GM18517 (cell line): ENCODE data around the gene LYPD5.

ENCODE experiments used
- ATAC-seq: cut with Tn5 transposase; IDR thresholded peaks from one replicate; pipeline ENCODE4 v1.9.1; 2021; ENCODE audit warnings: mild to moderate bottlenecking, moderate library complexity; ENCODE audit not compliant: unreplicated experiment

The LYPD5 gene

DNA sequence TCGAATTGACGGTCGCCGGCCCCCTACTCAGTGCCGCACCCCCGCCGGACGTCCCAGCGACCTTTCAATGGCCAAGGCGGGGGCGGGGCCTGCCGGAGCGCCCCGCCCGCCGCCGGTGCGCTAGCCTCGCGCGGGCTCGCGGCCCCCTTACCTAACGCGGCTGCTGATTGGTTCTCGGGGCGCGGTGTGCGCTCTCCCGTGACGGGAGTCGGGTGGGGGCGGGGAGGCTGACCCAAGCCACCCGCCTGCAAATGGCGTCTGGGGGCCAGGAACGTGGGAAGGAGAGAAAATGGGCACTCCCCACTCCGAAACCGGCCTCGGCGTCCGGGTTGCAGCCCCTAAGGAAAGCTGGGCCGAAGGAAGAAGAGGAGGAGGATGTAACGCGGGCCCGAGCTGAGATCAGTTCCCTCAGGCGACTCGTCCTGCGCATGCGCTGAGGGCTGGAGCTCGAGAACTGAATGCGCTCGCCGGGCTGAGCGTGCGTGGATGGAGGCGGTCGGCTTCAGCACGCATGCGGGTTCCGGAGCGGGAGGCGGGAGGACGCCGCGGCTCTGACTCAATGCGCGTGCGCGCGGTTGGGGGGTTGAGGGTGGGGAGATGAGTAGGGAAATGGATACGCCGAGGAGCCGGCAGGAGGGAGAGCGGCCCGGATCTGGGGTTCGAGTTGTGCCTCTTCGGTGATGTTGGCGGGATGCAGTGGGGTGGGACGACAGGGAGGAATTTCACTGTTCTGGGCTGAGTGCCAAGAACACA lies 47.6 kb downstream of the LYPD5 start, which contains the start of gene SMG9:
Gene SMG9 (minus strand): TSS at position 460 of the 753 bp plus-strand sequence. CDS start 4,221 bp downstream, outside the sequence.
- ATAC-seq: peak; percentile 45

- ATAC-seq: no peak
These were observed 48.1 kb downstream of the LYPD5 start for GRCh38 chr19:43754253-43754502.

DNA sequence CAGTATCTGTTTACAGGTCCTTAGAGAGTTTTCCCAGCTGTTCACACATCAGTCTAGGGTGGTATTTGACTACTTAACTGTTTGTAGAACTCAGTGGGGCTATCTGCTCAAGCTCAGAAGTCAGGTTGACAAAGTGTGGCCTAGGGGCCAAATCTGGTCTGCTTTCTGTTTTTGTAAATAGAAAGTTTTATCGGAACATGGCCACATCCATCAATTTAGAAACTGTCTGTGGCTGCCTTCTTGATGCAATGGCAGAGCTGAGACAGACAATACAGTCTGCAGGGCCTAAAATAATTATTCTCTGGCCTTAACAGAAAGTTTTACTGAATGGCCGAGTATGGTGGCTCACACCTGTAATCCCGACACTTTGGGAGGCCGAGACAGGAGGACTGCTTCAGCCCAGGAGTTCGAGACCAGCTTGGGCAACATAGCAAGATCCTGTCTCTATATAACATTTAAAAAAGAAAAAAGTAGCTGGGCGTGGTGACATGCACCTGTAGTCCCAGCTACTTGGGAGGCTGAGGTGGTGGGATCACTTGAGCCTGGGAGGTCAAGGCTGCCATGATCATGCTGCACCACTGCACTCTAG lies 49.9 kb downstream of the LYPD5 start:
- ATAC-seq: no peak

- no peak for ATAC-seq
These were observed 50.6 kb downstream of the LYPD5 start for GRCh38 chr19:43751466-43752220.

GRCh38 chr19:43749898-43750297 lies 52.3 kb downstream of the LYPD5 start:
- ATAC-seq: no peak

DNA sequence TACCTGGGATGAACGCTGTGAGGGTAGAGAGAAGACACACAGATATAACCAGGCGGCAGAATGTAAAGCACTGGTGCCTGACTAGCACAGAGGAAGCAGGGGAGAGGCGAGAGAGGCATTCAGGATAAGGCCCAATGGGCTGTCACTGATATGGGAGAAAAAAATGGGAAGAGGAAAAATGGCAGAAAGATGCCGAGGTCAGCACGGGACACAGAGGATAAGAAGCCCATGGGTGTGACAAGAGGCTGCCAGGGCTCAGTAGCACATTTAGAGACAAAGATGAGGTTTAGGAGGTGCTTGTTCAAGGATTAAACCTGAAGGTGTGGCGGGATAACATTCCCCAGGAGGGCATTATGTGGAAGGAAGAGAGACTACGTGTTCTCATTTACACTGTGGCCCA lies 53.1 kb downstream of the LYPD5 start:
- no peak for ATAC-seq

DNA sequence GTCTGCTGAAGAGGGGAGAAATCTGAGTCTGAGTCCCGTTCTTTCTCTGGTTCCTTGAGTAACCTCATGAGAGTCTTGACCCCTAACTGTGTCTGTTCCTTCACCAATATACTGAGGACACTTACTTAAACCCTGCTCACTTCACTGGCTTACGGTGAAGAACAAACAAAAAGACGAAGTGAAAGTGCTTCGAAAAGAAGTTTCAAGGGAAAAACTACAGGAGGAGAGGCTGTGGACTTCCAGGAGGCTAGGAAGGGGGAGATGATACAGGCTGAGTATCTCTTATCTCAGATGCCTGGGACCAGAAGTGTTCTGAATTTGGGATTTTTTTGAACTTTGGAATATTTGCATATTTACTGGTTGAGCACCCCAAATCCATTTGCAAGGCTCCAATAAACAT lies 53.6 kb downstream of the LYPD5 start:
- ATAC-seq: no peak

DNA sequence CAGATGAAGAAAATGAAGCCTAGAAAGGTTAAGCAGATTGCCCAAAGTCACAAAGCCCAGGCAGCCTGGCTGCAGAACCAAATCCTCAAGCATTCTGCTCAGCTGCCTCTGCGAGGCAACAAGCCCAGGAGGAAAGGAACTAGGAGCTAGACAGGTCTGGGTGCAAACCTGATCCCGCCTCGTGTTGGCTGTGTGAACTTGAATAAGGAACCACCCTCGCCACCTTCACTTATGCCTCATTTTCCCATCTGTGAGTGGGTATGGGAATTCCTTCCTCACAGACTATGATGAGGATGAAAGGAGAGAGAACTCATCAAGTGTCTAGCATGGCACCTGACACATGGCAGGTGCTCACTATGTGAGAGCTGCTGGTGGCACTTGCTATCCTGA lies 54.0 kb downstream of the LYPD5 start:
- no peak for ATAC-seq

DNA sequence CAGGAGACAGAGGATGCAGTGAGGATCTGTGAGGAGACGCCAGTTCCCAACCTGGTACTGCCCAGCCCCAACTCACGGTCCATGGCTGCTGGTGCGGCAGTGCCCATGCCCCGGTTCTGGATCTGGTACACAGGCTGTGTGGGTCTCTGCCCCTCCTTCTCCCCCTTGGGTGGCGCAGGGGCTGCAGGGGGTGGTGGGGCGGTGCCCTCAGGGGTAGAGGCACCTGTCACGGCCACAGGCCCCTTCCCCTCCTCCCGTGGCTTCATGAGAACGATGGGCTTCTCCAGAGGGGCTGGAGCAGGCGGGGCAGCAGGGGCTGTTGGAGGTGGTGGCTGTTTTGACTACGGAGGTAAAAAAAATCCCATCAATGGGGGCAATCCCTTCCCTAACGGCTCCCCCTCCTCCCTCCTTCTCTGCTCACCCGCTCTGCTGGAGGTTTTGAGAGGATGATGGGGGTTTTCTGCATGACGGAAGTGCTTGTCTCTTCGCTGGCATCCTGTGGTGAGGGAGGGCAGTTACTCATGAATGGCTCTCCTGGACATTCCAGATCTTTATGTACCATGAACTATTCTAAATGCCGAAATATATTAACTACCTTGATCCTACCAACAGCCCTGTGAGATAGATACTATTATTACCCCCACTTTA lies 54.6 kb downstream of the LYPD5 start:
- ATAC-seq: no peak
